GDM1 (cell line): ENCODE results near the gene SLC1A2.

Experiments
- DNase-seq: peaks from one replicate; lab custom pipeline; 2025; lab: John Stamatoyannopoulos, UW

Gene SLC1A2

GRCh38 chr11:35376118-35376510 is 43.2 kb downstream of the SLC1A2 start:
- DNase-seq, result no peak

DNA sequence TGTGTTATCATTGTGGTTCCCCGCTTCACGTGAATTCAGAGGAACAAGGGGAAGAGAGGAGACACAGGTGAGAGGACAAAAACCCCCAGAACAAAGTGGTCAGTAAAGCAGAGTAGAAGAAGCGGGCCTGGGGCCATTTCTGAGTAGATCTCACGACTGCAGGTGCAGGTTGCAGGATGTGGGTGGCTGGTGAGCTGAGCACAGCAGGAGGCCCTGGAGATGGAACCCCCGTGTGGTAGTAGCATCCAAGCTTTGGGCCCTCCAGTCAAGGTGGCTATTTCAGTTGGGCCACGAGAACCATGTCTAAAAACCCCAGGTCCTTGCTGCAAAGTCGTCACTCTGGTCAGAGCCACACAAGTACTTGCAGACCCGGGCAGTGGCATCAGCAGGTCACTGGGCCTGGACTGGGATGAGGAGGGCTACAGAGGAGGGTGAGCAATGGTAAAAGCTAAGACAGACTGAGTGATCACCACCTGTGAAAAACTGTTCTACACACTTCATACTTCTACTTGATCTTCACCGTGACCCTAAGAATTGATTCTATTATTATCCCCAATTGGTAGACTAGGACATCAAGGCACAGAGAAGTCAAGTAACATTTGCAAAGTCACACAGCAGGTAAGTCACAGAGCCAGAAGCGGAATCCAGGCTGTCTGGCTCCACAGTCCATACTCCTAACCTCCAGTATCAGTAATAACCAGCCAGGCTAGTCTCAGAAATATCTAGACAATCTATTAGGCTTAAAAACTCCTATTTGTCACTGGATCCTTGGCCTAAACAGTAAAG is 43.8 kb downstream of the SLC1A2 start:
- DNase-seq, result no peak

GRCh38 chr11:35373284-35373933 is 45.9 kb downstream of the SLC1A2 start:
- no peak for DNase-seq

- no peak for DNase-seq
These were observed 46.6 kb downstream of the SLC1A2 start for GRCh38 chr11:35372565-35373283.

DNA sequence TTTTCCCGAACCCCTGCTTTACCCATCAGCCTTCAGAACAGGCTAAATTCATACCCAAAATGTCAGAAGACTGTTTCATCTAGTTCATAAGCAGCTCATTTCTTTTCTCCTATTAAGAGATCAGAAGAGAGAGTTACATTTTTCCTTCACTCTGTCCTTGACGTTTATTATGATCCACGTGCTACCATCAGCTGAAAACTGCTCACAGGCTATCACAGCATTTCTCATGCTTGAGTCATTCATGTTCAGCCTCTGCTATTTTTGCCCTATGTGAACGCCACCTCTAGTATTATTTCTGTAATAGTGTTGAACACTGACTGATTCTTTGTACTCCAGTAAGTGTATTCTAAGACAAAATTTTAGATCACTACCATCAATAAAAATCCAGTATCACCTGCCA is 51.9 kb downstream of the SLC1A2 start:
- no peak for DNase-seq

DNA sequence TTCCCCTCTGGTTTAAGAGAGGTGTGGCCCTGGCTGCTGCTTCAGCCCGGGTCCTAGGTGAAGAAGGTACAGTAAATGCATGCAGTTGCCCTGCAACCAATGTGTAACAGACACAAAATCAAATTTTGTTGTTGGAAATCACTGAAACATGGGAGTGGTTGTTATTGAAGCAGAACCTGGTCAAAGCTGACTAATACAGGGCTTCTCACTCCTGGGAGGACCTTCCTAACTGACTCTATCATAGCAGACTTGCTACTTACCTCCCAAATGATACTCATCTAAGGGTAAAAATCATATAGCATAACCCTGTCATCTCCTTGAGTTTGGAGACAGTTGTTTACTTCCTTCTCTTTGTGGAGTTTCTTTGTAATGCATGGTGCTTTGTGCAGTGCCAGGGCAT is 52.6 kb downstream of the SLC1A2 start:
- DNase-seq, result no peak

DNA sequence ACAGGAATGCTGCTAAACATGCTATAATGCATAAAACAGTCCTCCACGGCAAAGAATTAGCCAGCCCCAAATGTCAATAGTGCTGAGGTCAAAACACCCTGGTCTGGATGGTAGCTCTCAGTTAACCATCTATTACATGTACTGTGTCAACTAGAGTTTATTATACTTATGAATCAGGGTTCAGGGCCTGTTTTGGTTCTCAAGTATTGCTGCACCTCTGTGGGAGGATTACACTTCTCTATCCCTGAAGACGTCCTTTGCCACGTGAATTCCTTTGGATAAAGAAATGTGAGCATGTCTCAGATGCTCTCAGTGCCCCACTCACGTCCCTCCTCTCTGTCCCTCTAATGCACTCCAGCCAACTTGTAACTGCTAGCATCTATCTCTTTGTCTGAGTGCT is 53.4 kb downstream of the SLC1A2 start:
- DNase-seq, result no peak

DNA sequence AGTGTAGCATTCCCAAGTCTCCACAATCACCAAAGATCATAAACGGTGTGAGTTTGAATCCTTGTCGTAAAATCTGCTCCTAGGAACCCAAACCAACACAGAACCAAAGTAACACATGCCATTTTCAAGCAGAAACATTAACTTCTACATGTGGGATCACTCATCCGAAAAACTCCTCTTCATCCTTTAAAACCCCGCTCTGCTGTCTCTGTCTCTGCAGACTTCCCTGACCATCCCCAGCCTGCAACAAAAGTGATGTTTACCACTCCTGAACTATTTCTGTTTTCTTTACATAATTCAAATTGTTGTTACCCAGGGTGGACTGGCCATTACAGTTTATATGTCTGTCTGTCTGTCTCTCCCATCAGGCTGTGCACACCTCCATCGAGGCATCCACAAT is 54.0 kb downstream of the SLC1A2 start:
- no peak for DNase-seq

DNA sequence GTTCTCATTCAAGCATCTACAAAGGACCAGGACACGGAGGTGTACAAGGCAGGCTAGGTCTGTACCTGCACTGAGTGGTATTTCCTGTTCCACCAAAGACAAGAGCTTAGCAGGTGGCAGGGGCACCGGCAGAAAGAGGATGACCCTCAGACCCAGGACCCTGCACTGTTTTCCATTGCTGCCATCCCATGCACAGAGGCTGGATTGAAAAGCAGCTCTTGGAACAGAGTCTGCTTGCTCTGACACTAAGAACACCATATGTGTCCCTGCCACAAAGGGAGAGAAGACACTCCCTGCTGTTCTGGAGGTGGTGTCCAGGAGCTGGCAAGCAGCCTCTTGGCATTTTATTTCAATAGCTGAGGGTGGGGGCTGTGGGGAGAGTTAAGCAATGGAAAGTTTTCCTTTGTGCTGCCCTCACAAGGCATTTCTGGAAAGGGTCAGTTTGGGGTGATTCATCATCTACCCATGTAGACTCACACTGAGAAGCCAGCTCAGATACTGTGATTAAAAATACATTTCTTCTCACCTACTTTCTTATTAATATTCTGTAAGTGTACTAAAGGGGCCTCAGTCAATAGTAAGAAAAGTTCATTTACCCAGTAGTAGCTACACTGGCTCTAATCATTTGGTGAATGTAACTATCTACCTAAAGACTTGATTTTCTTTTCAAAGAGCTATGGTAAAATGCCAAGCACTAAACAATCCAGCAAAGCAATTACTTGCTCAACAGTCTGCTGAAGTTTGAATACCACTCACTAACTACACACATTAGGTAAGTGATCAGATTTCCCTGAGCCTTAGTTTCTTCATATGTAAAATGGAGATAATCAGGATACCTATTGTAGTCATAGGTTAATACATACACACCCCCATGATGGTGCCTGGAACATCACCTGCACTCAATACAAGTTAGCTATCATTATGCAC is 55.2 kb downstream of the SLC1A2 start:
- no peak for DNase-seq

GRCh38 chr11:35363246-35363801 is 56.0 kb downstream of the SLC1A2 start:
- no peak for DNase-seq

- no peak for DNase-seq
These were observed 56.8 kb downstream of the SLC1A2 start for GRCh38 chr11:35362521-35362980.

- DNase-seq, result no peak
These were observed 59.3 kb downstream of the SLC1A2 start for GRCh38 chr11:35360055-35360530.

DNA sequence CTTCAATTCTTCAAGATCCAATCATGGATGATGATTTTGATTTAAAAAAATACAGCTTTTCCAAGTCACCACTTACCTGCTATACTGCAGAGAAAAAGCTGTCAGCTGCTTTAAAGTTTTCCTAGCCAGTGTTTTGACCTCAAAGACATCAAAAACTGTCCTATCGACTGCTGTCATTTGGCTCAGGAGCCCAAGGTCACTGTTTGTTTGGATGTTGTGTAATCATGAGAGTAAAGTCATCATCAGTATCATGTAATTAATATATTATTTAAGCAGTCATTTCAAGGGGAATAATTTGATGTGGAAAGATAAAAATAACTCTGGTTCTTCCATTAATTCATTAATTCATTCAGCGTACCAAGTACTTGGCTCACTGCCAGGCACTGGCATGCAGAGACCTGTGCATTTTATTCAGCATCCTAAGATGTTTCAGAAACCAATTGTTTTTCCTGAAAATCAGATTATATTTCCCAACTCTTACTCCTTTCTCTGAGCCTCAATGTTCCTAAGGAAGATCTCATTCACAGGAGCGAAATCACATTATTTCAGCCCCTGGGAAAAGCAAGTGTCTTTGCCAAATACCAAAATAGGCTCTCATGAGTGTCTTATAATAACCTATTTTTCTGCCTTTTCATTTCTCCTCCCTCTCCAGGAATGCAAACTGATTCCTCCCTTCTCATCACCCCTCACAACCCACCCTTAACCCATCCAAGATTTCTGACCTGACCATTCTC is 59.9 kb downstream of the SLC1A2 start:
- DNase-seq, result no peak

DNA sequence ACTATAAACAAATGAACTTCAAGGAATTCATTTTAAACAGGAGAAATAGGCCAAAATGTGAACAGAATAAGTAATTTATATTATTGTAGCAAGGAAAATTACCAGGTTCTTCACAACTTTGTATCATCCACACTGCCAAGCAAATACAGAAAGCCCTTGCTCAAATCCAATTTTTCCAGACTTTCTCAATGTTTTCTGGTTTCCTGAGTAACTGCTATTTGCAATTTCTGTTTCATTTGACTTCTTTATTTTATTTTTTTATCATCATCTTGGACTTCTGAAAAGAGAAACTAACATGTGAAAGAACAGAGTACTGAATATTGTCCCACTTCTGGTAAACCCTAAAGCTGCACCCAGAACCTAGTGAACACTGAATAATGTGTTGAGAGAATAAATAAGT is 61.0 kb downstream of the SLC1A2 start:
- DNase-seq, result no peak

- no peak for DNase-seq
These were observed 61.4 kb downstream of the SLC1A2 start for GRCh38 chr11:35357923-35358322.

DNA sequence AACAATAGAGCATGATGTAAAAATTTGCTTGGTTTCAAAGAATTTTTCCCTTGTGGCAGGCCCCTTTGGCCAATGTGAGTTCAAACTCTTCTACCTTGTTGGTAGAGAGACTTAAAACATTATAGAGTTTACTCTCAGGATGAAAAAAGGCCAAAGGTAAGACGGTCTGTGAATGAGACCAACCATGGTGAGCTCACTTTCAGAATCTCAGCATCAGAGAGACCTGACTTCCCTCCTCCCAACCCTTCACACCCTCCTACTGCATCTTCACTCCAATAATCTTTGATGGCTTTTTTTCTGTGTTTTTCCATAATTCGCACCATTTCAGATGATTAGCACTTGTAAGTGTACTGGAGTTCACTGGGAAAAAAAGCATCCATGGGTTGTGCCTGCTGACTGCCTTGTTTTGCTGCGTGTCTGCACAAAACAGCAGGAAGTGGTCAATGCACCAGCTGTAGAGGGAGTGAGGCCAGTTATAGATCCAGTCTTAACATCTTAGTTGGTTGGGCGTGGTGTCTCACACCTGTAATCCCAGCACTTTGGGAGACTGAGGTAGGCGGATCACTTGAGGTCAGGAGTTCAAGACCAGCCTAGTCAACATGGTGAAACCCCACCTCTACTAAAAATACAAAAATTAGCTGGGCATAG is 64.1 kb downstream of the SLC1A2 start:
- DNase-seq, result no peak

- no peak for DNase-seq
These were observed 64.7 kb downstream of the SLC1A2 start for GRCh38 chr11:35354644-35355043.

GRCh38 chr11:35352077-35352888 is 67.1 kb downstream of the SLC1A2 start:
- no peak for DNase-seq

DNA sequence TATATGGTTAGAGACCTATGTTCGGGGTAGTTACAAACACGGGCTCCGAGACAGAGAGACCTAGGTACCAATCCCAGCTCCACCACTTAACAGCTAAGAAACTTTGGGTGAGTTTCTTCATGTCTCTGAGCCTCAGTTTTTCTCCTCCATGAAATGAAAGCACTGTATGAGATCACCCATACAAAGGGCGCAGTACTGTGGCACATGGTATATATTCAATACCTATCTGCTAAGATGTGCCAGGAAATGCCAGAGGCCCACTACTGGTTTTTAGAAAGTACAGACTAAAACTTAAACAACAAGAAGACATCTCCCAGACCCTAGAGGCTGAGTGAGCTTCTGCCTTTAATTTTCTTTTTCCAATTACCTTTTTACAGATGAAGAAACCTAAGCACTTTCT is 69.5 kb downstream of the SLC1A2 start:
- no peak for DNase-seq
